ENCODE data around the gene CLRN3.

The CLRN3 gene

DNA sequence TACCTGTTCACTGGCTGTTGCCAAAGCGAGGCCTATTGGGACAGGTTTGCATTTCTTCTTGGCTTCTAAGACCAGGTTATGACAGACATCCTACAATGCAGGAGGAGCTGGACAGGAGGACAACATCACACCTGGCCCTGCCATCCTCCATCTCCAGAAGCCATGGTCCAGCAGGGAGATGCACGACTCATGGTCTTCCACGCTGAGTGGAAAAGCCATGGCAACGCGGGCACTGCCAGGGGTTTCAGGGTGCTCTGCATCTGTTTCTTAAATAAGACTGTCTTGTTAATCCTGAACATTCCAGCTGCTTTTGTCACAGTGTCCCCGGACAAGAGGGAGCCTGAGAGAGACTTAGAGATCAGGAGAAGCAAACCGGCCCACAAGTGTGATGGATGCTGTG lies 40.3 kb downstream of the CLRN3 start:
- ChIA-PET CTCF (interaction anchor here (0.6 to 1.0 kb wide), 2 partner anchors 137 to 172 kb away, joined by 4 to 6 read pairs; no protein-coding TSS in a partner anchor), POLR2A (no interaction called here)

DNA sequence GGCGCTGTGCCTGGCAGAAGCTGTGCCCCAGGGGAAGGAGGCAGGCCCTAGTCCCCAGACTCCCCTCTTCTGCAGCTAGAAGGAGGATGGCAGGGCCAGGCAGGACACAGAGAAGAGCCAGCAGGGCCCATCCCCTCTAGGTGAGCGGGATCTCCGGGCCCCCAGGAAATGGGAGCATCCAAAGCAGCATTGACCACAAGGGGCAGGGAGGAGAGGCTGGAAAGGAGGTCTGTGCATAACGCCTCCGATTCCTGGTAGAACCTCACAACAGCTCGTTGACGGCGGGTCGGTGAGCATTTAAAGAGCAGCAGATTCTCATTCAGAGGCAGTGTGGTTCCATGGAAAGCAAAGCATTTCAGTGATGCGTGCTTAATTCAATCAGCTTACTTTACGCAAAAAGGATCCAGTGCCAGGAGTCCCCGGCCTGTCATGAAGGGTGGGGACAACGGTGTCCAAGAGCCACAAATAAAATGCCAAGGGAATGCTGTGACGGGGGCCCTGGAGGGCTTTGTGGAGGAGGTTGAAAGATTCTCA lies 41.0 kb downstream of the CLRN3 start:
- ChIA-PET POLR2A (no interaction called here), CTCF (interaction anchor here (0.7 to 1.0 kb wide), 3 partner anchors 136 to 198 kb away, joined by 3 to 6 read pairs (median 4); no protein-coding TSS in a partner anchor)
- H3K27ac ChIP-seq (ENCODE audit: extremely low read depth, low read depth, low read length), result no peak overlapping the region
- no peaks in the 10 kb centered on the region for H3K36me3 ChIP-seq (ENCODE audit: control insufficient read depth in 2 of 2, insufficient read depth in 1 of 2, low read length in 2 of 2)
- no peaks in the 10 kb centered on the region for H3K4me1 ChIP-seq (ENCODE audit: control insufficient read depth, insufficient read depth, low read length)
- TF ChIP-seq SETDB1 (IDR thresholded peaks at IDR 0.05; ENCODE audit: insufficient read length, low read length), result no peak
- TF ChIP-seq, protein P1, sequence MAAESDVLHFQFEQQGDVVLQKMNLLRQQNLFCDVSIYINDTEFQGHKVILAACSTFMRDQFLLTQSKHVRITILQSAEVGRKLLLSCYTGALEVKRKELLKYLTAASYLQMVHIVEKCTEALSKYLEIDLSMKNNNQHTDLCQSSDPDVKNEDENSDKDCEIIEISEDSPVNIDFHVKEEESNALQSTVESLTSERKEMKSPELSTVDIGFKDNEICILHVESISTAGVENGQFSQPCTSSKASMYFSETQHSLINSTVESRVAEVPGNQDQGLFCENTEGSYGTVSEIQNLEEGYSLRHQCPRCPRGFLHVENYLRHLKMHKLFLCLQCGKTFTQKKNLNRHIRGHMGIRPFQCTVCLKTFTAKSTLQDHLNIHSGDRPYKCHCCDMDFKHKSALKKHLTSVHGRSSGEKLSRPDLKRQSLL (tag by site-specific recombination; IDR thresholded peaks at IDR 0.05), result no peak
- TF ChIP-seq, protein P2, sequence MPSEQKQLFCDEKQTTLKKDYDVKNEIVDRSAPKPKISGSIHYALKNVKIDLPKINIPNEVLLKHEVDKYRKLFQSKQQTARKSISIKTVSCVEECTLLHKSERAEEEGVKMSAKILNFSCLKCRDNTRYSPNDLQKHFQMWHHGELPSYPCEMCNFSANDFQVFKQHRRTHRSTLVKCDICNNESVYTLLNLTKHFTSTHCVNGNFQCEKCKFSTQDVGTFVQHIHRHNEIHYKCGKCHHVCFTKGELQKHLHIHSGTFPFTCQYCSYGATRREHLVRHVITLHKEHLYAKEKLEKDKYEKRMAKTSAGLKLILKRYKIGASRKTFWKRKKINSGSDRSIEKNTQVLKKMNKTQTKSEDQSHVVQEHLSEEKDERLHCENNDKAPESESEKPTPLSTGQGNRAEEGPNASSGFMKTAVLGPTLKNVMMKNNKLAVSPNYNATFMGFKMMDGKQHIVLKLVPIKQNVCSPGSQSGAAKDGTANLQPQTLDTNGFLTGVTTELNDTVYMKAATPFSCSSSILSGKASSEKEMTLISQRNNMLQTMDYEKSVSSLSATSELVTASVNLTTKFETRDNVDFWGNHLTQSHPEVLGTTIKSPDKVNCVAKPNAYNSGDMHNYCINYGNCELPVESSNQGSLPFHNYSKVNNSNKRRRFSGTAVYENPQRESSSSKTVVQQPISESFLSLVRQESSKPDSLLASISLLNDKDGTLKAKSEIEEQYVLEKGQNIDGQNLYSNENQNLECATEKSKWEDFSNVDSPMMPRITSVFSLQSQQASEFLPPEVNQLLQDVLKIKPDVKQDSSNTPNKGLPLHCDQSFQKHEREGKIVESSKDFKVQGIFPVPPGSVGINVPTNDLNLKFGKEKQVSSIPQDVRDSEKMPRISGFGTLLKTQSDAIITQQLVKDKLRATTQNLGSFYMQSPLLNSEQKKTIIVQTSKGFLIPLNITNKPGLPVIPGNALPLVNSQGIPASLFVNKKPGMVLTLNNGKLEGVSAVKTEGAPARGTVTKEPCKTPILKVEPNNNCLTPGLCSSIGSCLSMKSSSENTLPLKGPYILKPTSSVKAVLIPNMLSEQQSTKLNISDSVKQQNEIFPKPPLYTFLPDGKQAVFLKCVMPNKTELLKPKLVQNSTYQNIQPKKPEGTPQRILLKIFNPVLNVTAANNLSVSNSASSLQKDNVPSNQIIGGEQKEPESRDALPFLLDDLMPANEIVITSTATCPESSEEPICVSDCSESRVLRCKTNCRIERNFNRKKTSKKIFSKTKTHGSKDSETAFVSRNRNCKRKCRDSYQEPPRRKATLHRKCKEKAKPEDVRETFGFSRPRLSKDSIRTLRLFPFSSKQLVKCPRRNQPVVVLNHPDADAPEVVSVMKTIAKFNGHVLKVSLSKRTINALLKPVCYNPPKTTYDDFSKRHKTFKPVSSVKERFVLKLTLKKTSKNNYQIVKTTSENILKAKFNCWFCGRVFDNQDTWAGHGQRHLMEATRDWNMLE (tag by site-specific recombination; conservative IDR thresholded peaks at IDR 0.05; ENCODE audit: low read depth), result no peak
- TF ChIP-seq ZNF140 (tag by site-specific recombination; IDR thresholded peaks at IDR 0.05), result no peak
- TF ChIP-seq SALL2 (tag by site-specific recombination; IDR thresholded peaks at IDR 0.05; ENCODE audit: borderline replicate concordance), result no peak
- TF ChIP-seq ZNF157 (tag by site-specific recombination; IDR thresholded peaks at IDR 0.05), result no peak
- TF ChIP-seq ZNF311 (tag by site-specific recombination; IDR thresholded peaks at IDR 0.05; ENCODE audit: borderline replicate concordance), result no peak
- no peak overlapping the region for H3K4me3 ChIP-seq (ENCODE audit: low read depth, low read length)
- H3K9me3 ChIP-seq (ENCODE audit: control insufficient read depth, insufficient read depth, low read depth, low read length), result no peaks in the 10 kb centered on the region

More for the DNA sequence above, 40.3 kb downstream of the CLRN3 start:
- no peaks in the 10 kb centered on the region for H3K36me3 ChIP-seq (ENCODE audit: control insufficient read depth in 2 of 2, insufficient read depth in 1 of 2, low read length in 2 of 2)
- no peak overlapping the region for H3K4me3 ChIP-seq (ENCODE audit: low read depth, low read length)
- TF ChIP-seq ZNF677 (tag by site-specific recombination; IDR thresholded peaks at IDR 0.05), result no peak
- no peak for TF ChIP-seq ZNF416 (tag by site-specific recombination; IDR thresholded peaks at IDR 0.05)
- H3K4me1 ChIP-seq (ENCODE audit: control insufficient read depth, insufficient read depth, low read length), result no peaks in the 10 kb centered on the region
- no peaks in the 10 kb centered on the region for H3K9me3 ChIP-seq (ENCODE audit: control insufficient read depth, insufficient read depth, low read depth, low read length)
- no peak overlapping the region for H3K27ac ChIP-seq (ENCODE audit: extremely low read depth, low read depth, low read length)

DNA sequence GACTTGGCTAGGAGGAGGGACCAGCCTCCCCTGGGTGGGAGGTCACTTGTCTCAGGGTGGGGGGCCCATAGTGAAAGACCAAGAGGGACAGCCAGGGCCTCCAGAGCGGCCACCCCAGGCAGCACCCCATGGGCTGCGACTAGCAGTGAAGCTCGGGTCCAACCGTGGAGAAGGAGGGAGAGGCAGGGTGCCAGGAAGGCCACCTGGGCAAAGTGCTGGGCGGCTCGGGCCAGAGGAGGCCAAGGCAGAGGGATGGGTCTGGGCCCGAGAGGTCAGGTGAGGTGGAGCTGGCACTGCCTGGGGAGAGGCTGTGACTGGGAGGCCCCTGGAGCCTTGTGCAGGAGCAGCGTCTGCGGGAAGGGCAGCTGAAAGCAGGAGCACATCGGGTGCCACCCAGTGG lies 41.8 kb downstream of the CLRN3 start:
- H3K4me1 ChIP-seq (ENCODE audit: control insufficient read depth, insufficient read depth, low read length), result no peaks in the 10 kb centered on the region
- POLR2A ChIA-PET, result no interaction called here

DNA sequence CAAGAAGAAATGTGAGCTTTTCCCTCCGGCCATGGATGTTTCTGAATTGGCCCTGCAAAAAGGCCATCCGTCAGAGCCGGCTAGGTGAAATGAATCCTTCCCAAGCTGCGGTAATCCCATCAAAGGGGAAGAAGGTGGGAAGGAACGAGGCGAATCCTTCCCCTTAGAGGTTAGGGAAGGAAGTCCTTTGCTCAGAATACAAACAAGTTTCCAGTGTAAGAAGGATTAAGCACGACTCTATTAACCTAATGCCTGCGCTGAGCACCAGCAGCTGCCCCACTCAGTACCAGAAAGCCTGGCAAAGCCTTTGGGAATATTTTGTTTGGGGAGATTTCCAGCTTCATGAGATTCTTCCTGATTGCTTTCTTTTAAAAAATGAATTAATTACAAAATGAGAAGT lies 42.8 kb downstream of the CLRN3 start:
- Histone ChIP-seq H3K4me1 (ENCODE audit: control insufficient read depth, insufficient read depth, low read length) (no peaks in the 10 kb centered on the region), H3K9me3 (ENCODE audit: control insufficient read depth, insufficient read depth, low read depth, low read length) (no peaks in the 10 kb centered on the region), H3K27ac (ENCODE audit: extremely low read depth, low read depth, low read length) (no peak overlapping the region), H3K36me3 (ENCODE audit: control insufficient read depth in 2 of 2, insufficient read depth in 1 of 2, low read length in 2 of 2) (no peaks in the 10 kb centered on the region), H3K4me3 (ENCODE audit: low read depth, low read length) (no peak overlapping the region)
- POLR2A ChIA-PET, result no interaction called here
- TF ChIP-seq ZNF133 (tag by site-specific recombination; IDR thresholded peaks at IDR 0.05), result no peak
- CTCF ChIA-PET, result interaction anchor here (0.6 to 1.4 kb wide), 4 partner anchors 134 to 570 kb away, joined by 3 to 6 read pairs (median 4); no protein-coding TSS in a partner anchor

More for the DNA sequence above, 41.8 kb downstream of the CLRN3 start:
- no peak overlapping the region for H3K27ac ChIP-seq (ENCODE audit: extremely low read depth, low read depth, low read length)
- H3K9me3 ChIP-seq (ENCODE audit: control insufficient read depth, insufficient read depth, low read depth, low read length), result no peaks in the 10 kb centered on the region
- CTCF ChIA-PET, result interaction anchor here (0.6 to 0.8 kb wide), 4 partner anchors 133 to 171 kb away, joined by 3 to 4 read pairs (median 4); no protein-coding TSS in a partner anchor
- H3K4me3 ChIP-seq (ENCODE audit: low read depth, low read length), result no peak overlapping the region
- H3K36me3 ChIP-seq (ENCODE audit: control insufficient read depth in 2 of 2, insufficient read depth in 1 of 2, low read length in 2 of 2), result no peaks in the 10 kb centered on the region
- TF ChIP-seq GLIS1 (tag by site-specific recombination; IDR thresholded peaks at IDR 0.05) (peak; percentile 64; the same call in 1 of the 2 replicates), ZNF660 (tag by site-specific recombination; IDR thresholded peaks at IDR 0.05) (no peak), ZIC2 (tag by site-specific recombination; IDR thresholded peaks at IDR 0.05) (peak; percentile 27; the same call in 1 of the 2 replicates)

Measured in HEK293 (cell line).